Astrocyte (in vitro differentiated cells and primary cell): ENCODE data around the gene CCL11. TPM values are rescaled to one million over a fixed set of nuclear protein-coding genes. Genes with fewer than 3 reads are reported as not detected.

Experiments used
- DNase-seq: peaks from one replicate; pipeline ENCODE4 v3.0.0-alpha.2; 2010; ENCODE audit warnings: low read depth
- FAIRE-seq: peaks from 2 replicates; lab custom pipeline; 2011; peaks lifted over from hg19 to GRCh38; lab: Jason Lieb, UNC
- H2AFZ ChIP-seq: 2 replicates; pipeline ENCODE4 v1.6.0; 2012; ENCODE audit warnings: low read depth, low read length, inconsistent platforms
- H3K27ac ChIP-seq: 2 replicates; pipeline ENCODE4 v1.5.1; 2011; ENCODE audit warnings: low read depth, low read length, inconsistent platforms
- H3K27me3 ChIP-seq: 2 replicates; pipeline ENCODE4 v1.6.0; 2011; ENCODE audit warnings: low read length, inconsistent platforms; ENCODE audit not compliant: insufficient read depth
- H3K36me3 ChIP-seq: 2 replicates; pipeline ENCODE4 v1.5.1; 2011; ENCODE audit warnings: low read length, inconsistent platforms; ENCODE audit not compliant: insufficient read depth
- H3K4me1 ChIP-seq: 2 replicates; pipeline ENCODE4 v1.5.1; 2011; ENCODE audit warnings: low read length, inconsistent platforms; ENCODE audit not compliant: insufficient read depth
- H3K4me2 ChIP-seq: 2 replicates; pipeline ENCODE4 v1.6.0; 2012; ENCODE audit warnings: low read length, inconsistent platforms
- H3K4me3 ChIP-seq: 2 replicates; pipeline ENCODE4 v1.5.1; 2011; ENCODE audit warnings: low read depth, mild to moderate bottlenecking, low read length, inconsistent platforms; ENCODE audit not compliant: insufficient read depth
- H3K79me2 ChIP-seq: 2 replicates; pipeline ENCODE4 v1.6.0; 2012; ENCODE audit warnings: mild to moderate bottlenecking, low read length, inconsistent platforms; ENCODE audit not compliant: insufficient read depth
- H3K9ac ChIP-seq: 2 replicates; pipeline ENCODE4 v1.6.0; 2012; ENCODE audit warnings: mild to moderate bottlenecking, low read length, inconsistent platforms
- H3K9me3 ChIP-seq: 2 replicates; pipeline ENCODE4 v1.5.1; 2012; ENCODE audit warnings: low read depth, mild to moderate bottlenecking, low read length, inconsistent platforms; ENCODE audit not compliant: insufficient read depth
- H4K20me1 ChIP-seq: 2 replicates; pipeline ENCODE4 v1.6.0; 2012; ENCODE audit warnings: low read length, inconsistent platforms; ENCODE audit not compliant: insufficient read depth
- H3K27ac Mint-ChIP-seq: one replicate; pipeline ENCODE4 v1.8.0; 2021; ENCODE audit warnings: mild to moderate bottlenecking, mixed read lengths; ENCODE audit not compliant: unreplicated experiment
- H3K27me3 Mint-ChIP-seq: one replicate; pipeline ENCODE4 v1.8.0; 2021; ENCODE audit warnings: low read depth, mixed read lengths; ENCODE audit not compliant: unreplicated experiment
- H3K36me3 Mint-ChIP-seq: one replicate; pipeline ENCODE4 v1.8.0; 2021; ENCODE audit warnings: low read depth, mixed read lengths; ENCODE audit not compliant: unreplicated experiment
- H3K4me1 Mint-ChIP-seq: one replicate; pipeline ENCODE4 v1.8.0; 2021; ENCODE audit warnings: low read depth, mixed read lengths; ENCODE audit not compliant: unreplicated experiment
- H3K4me3 Mint-ChIP-seq: one replicate; pipeline ENCODE4 v1.8.0; 2021; ENCODE audit warnings: mild to moderate bottlenecking, moderate library complexity, mixed read lengths; ENCODE audit not compliant: unreplicated experiment
- H3K9me3 Mint-ChIP-seq: one replicate; pipeline ENCODE4 v1.8.0; 2021; ENCODE audit warnings: mild to moderate bottlenecking, mixed read lengths; ENCODE audit not compliant: unreplicated experiment
- EZH2 ChIP-seq: IDR thresholded peaks from 2 replicates; pipeline ENCODE4 v1.6.1; 2012; ENCODE audit warnings: mild to moderate bottlenecking, low read length, inconsistent platforms; ENCODE audit not compliant: insufficient read depth
- total RNA-seq: library from RNA; stranded (reverse); gene quantifications from 2 replicates; pipeline ENCODE4 v1.2.1, GENCODE V29; 2021
- TF ChIP-seq, protein P1 (sequence below): IDR thresholded peaks from 2 replicates; pipeline ENCODE4 v1.5.1; 2011; ENCODE audit warnings: low read depth, mild to moderate bottlenecking, inconsistent platforms, low read length, moderate library complexity; ENCODE audit not compliant: insufficient read depth

The CCL11 gene
- total RNA-seq, 1 donor from 2014 or later, result not detected

DNA sequence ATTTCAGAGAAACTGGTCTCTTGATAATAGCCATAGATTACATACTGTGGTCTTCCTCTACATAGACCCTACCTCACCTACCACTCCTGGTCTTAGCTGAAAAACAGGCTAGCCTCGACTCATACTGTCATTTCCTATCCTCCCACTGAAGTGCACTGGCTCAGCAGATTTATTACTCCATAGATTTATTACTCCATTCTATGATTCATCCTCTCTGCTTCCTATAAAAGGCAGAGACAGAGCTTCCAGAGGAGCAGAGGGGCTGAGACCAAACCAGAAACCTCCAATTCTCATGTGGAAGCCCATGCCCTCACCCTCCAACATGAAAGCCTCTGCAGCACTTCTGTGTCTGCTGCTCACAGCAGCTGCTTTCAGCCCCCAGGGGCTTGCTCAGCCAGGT, 15.6 kb upstream of the CCL11 start, which contains the start of gene CCL7:
CCL7 (plus strand) TSS at position 253 of the 400 bp plus-strand sequence; CDS start at position 323, 70 bp downstream.
- Mint-ChIP-seq H3K36me3 (no peaks in the 10 kb centered on the region), H3K4me3 (no peak within 1 kb of the TSS), H3K9me3 (no peaks in the 10 kb centered on the region), H3K27me3 (peaks cover 13% of the 10 kb centered on the region), H3K27ac (no peak within 1 kb of the TSS), H3K4me1 (no peaks in the 10 kb centered on the region)
- H2AFZ ChIP-seq, result no peak within 1 kb of the TSS
- H3K27ac ChIP-seq, result no peak within 1 kb of the TSS
- no peak for FAIRE-seq
- H4K20me1 ChIP-seq, result no peaks in the 10 kb centered on the region
- no peak within 1 kb of the TSS for H3K9ac ChIP-seq
- no peaks in the 10 kb centered on the region for H3K79me2 ChIP-seq
- peak; percentile 30 for DNase-seq
- no peaks in the 10 kb centered on the region for H3K9me3 ChIP-seq
- no peak within 1 kb of the TSS for H3K4me3 ChIP-seq
- H3K4me2 ChIP-seq, result no peak within 1 kb of the TSS
- TF ChIP-seq, protein P1, sequence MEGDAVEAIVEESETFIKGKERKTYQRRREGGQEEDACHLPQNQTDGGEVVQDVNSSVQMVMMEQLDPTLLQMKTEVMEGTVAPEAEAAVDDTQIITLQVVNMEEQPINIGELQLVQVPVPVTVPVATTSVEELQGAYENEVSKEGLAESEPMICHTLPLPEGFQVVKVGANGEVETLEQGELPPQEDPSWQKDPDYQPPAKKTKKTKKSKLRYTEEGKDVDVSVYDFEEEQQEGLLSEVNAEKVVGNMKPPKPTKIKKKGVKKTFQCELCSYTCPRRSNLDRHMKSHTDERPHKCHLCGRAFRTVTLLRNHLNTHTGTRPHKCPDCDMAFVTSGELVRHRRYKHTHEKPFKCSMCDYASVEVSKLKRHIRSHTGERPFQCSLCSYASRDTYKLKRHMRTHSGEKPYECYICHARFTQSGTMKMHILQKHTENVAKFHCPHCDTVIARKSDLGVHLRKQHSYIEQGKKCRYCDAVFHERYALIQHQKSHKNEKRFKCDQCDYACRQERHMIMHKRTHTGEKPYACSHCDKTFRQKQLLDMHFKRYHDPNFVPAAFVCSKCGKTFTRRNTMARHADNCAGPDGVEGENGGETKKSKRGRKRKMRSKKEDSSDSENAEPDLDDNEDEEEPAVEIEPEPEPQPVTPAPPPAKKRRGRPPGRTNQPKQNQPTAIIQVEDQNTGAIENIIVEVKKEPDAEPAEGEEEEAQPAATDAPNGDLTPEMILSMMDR, result no peak
- no peak for TF ChIP-seq EZH2
- H3K27me3 ChIP-seq, result no peaks in the 10 kb centered on the region
- no peaks in the 10 kb centered on the region for H3K36me3 ChIP-seq
- peaks cover 4% of the 10 kb centered on the region for H3K4me1 ChIP-seq

DNA sequence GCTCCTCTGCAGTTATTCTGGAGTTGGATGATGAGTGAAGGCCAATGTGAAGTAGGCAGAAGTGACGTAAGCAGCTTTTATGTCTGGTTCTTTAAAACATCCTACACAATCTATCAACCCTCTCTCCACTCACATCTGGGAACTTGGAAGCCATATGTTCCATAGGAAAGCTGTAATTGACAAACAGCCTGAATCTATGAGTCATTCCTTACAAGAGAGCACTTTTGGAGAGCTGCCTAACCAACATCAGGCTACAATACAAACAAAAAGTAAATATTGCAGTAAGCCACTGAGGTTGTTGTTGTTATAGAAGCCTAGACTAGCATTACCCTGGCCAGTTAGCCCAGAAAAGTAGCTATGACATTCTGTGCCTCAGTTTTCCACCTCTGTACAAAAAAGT, 9.7 kb upstream of the CCL11 start:
- no peaks in the 10 kb centered on the region for H4K20me1 ChIP-seq

DNA sequence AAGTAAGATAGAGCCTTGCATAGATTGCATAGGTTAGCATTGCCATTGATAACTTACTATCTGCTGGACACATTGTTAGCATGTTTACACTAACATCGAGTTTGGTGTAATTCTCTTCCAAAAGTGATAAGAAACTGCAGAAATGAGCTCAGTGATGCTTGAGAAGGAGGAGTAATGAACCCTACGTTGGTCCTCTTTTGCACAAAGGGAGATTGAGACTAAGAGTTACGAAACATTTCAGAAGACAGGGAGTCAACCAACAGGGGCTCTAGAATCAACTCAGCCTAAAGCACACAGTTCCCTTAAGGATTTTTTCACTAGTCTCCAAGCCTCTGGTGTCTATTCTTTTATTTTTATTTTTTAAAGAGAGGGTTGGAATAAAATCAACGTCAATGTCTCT, 8.7 kb upstream of the CCL11 start:
- TF ChIP-seq, protein P1, result no peak
- TF ChIP-seq EZH2, result no peak
- FAIRE-seq (no peak), DNase-seq (no peak)
- Mint-ChIP-seq H3K27ac (no peak overlapping the region), H3K36me3 (no peaks in the 10 kb centered on the region), H3K4me3 (no peak overlapping the region), H3K9me3 (peaks cover 3% of the 10 kb centered on the region), H3K4me1 (peaks cover 4% of the 10 kb centered on the region), H3K27me3 (peaks cover 1% of the 10 kb centered on the region)
- Histone ChIP-seq H3K9ac (no peak overlapping the region), H3K79me2 (no peaks in the 10 kb centered on the region), H3K9me3 (no peaks in the 10 kb centered on the region), H3K4me3 (no peak overlapping the region), H3K4me2 (no peak overlapping the region), H2AFZ (no peak overlapping the region), H3K4me1 (peaks cover 3% of the 10 kb centered on the region), H3K27ac (no peak overlapping the region), H3K36me3 (no peaks in the 10 kb centered on the region), H4K20me1 (no peaks in the 10 kb centered on the region), H3K27me3 (peaks cover 2% of the 10 kb centered on the region)

More for the DNA sequence above, 9.7 kb upstream of the CCL11 start:
- Histone ChIP-seq H3K4me1 (peaks cover 3% of the 10 kb centered on the region), H3K79me2 (no peaks in the 10 kb centered on the region), H2AFZ (no peak overlapping the region), H3K4me3 (no peak overlapping the region), H3K27me3 (peaks cover 2% of the 10 kb centered on the region), H3K4me2 (no peak overlapping the region), H3K36me3 (no peaks in the 10 kb centered on the region), H3K9ac (no peak overlapping the region), H3K27ac (no peak overlapping the region), H3K9me3 (no peaks in the 10 kb centered on the region)
- Mint-ChIP-seq H3K4me1 (peaks cover 4% of the 10 kb centered on the region), H3K9me3 (peaks cover 3% of the 10 kb centered on the region), H3K27ac (no peak overlapping the region), H3K4me3 (no peak overlapping the region), H3K27me3 (peaks cover 8% of the 10 kb centered on the region), H3K36me3 (no peaks in the 10 kb centered on the region)
- TF ChIP-seq, protein P1, result no peak
- no peak for TF ChIP-seq EZH2
- peak; percentile 37 for FAIRE-seq
- peak; percentile 88 for DNase-seq
